DOHH2 (cell line): ENCODE measurements around the gene SLC6A8.

Experiments used
- CTCF ChIP-seq: fragments of 200-600 bp; sonication (generic); IDR thresholded peaks from one replicate; pipeline ENCODE4 v1.5.1; 2014; ENCODE audit warnings: antibody characterized with exemption, mild to moderate bottlenecking, low read depth, low read length; ENCODE audit not compliant: poor library complexity, severe bottlenecking
- EZH2phosphoT487 ChIP-seq: fragments of 200-600 bp; sonication (generic); IDR thresholded peaks from 2 replicates; pipeline ENCODE4 v1.6.1; 2017; ENCODE audit warnings: borderline replicate concordance, mild to moderate bottlenecking, antibody characterized with exemption, low read length, moderate library complexity, mixed read lengths

GRCh38 chrX:153709726-153710674, 22.3 kb downstream of the SLC6A8 start:
- no peak for TF ChIP-seq CTCF
- no peak for TF ChIP-seq EZH2phosphoT487
